ENCODE results near the gene SLC1A1.

The SLC1A1 gene

GRCh38 chr9:4489919-4490704, at the start of gene SLC1A1:
Gene SLC1A1, plus strand, starts transcription at chr9:4490468. Its CDS starts 212 bp downstream, at chr9:4490680.
- DNase-seq, result no peak

- DNase-seq, result no peak
These were observed 47.5 kb upstream of the SLC1A1 start for GRCh38 chr9:4442806-4443205.

GRCh38 chr9:4443439-4443838, 46.8 kb upstream of the SLC1A1 start:
- no peak for DNase-seq

- no peak for DNase-seq
These were observed 28.8 kb upstream of the SLC1A1 start for GRCh38 chr9:4461437-4461836.

GRCh38 chr9:4463824-4464223, 26.4 kb upstream of the SLC1A1 start:
- DNase-seq, result no peak

GRCh38 chr9:4464911-4465513, 25.3 kb upstream of the SLC1A1 start:
- no peak for DNase-seq

GRCh38 chr9:4465910-4466309, 24.4 kb upstream of the SLC1A1 start:
- no peak for DNase-seq

- no peak for DNase-seq
These were observed 15.0 kb upstream of the SLC1A1 start for GRCh38 chr9:4475301-4475700.

GRCh38 chr9:4486176-4486575, 4.1 kb upstream of the SLC1A1 start:
- DNase-seq, result no peak

GRCh38 chr9:4489562-4489918, 728 bp upstream of the SLC1A1 start:
- no peak for DNase-seq

- no peak for DNase-seq
These were observed 697 bp downstream of the SLC1A1 start for GRCh38 chr9:4490705-4491625.

- DNase-seq, result no peak
These were observed 1.3 kb downstream of the SLC1A1 start for GRCh38 chr9:4491626-4491975.

- DNase-seq, result no peak
These were observed 4.1 kb downstream of the SLC1A1 start for GRCh38 chr9:4494332-4494731.

GRCh38 chr9:4494806-4495205, 4.5 kb downstream of the SLC1A1 start:
- DNase-seq, result no peak

GRCh38 chr9:4495537-4495936, 5.3 kb downstream of the SLC1A1 start:
- DNase-seq, result no peak

GRCh38 chr9:4496497-4496896, 6.2 kb downstream of the SLC1A1 start:
- no peak for DNase-seq

- DNase-seq, result no peak
These were observed 7.1 kb downstream of the SLC1A1 start for GRCh38 chr9:4497395-4497794.

GRCh38 chr9:4497855-4498254, 7.6 kb downstream of the SLC1A1 start:
- no peak for DNase-seq

- no peak for DNase-seq
These were observed 9.6 kb downstream of the SLC1A1 start for GRCh38 chr9:4499917-4500316.

GRCh38 chr9:4501147-4501507, 10.9 kb downstream of the SLC1A1 start:
- DNase-seq, result no peak

- no peak for DNase-seq
These were observed 12.2 kb downstream of the SLC1A1 start for GRCh38 chr9:4502444-4502843.

- no peak for DNase-seq
These were observed 12.8 kb downstream of the SLC1A1 start for GRCh38 chr9:4503103-4503502.

GRCh38 chr9:4504250-4504649, 14.0 kb downstream of the SLC1A1 start:
- no peak for DNase-seq

GRCh38 chr9:4506490-4506889, 16.2 kb downstream of the SLC1A1 start:
- no peak for DNase-seq

Measured in stimulated activated naive CD4-positive, alpha-beta T cell treated with Interleukin-2 at 50 U/mL for 16 hours (primary cell).